Mucosa of stomach (tissue), 1 donor: ENCODE results near the gene IRF2BP2.
"Not testable (repeated sequence)": the region's sequence is repeated elsewhere in the genome, so short reads cannot be mapped to it uniquely, and the experiment has no call there.

ENCODE experiments used
- H3K27me3 ChIP-seq: one replicate; pipeline ENCODE4 v1.7.0; 2013; ENCODE audit warnings: mild to moderate bottlenecking, low read length; ENCODE audit not compliant: control insufficient read depth, insufficient read depth
- H3K36me3 ChIP-seq: one replicate; pipeline ENCODE4 v1.7.0; 2013; ENCODE audit warnings: low read length; ENCODE audit not compliant: control insufficient read depth, insufficient read depth
- H3K4me1 ChIP-seq: one replicate; pipeline ENCODE4 v1.7.0; 2013; ENCODE audit warnings: mild to moderate bottlenecking, low read length; ENCODE audit not compliant: control insufficient read depth, insufficient read depth
- H3K4me3 ChIP-seq: one replicate; pipeline ENCODE4 v1.7.0; 2013; ENCODE audit warnings: low read length
- H3K9ac ChIP-seq: one replicate; pipeline ENCODE4 v1.7.0; 2013; ENCODE audit warnings: mild to moderate bottlenecking, low read length, moderate library complexity
- H3K9me3 ChIP-seq: one replicate; pipeline ENCODE4 v1.7.0; 2013; ENCODE audit warnings: mild to moderate bottlenecking, low read length, moderate library complexity; ENCODE audit not compliant: control insufficient read depth
- donor health status: Pancreatic carcinoma.

IRF2BP2 gene

GRCh38 chr1:234645474-234645953 lies 35.5 kb upstream of the IRF2BP2 start:
- H3K36me3 ChIP-seq: no peaks in the 10 kb centered on the region
- H3K27me3 ChIP-seq: no peaks in the 10 kb centered on the region
- no peak overlapping the region for H3K9ac ChIP-seq
- H3K4me3 ChIP-seq: no peak overlapping the region
- peaks cover 15% of the 10 kb centered on the region for H3K4me1 ChIP-seq
- no peaks in the 10 kb centered on the region for H3K9me3 ChIP-seq

DNA sequence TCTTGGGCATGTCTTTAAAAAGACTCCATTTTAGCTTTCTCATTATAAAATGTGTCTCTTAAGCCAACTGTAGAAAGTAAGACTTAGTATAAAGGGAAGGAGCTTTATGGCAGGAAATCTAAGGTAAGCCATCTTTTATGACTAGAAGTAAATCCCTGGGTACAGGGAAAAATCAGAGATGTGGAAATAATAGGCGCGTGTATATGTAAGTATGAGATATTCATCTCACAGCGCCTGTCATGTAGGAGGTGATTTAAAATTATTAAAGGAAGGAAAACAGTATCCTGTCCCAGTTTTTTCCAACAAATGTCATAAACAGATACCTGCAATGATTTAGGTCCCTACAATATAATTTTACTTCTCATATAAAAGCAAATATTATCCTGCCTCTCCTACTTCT lies 35.0 kb upstream of the IRF2BP2 start:
- Histone ChIP-seq H3K4me3 (no peak overlapping the region), H3K36me3 (no peaks in the 10 kb centered on the region), H3K4me1 (peaks cover 20% of the 10 kb centered on the region), H3K9ac (no peak overlapping the region), H3K9me3 (no peaks in the 10 kb centered on the region), H3K27me3 (no peaks in the 10 kb centered on the region)

DNA sequence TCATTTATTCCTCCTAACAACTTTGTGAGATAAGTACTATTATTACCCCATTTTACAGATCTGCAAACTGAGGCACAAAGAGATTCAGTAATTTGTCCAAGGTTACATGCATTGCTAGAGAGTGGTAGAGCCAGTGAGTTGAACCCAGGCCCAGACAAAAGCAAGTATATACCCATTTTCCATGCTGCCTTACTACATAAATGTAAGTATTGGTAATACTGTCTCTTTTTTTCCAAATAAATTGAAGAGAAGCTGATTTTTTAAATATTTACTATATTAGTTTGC lies 33.8 kb upstream of the IRF2BP2 start:
- no peaks in the 10 kb centered on the region for H3K9me3 ChIP-seq
- H3K36me3 ChIP-seq: no peaks in the 10 kb centered on the region
- H3K27me3 ChIP-seq: no peaks in the 10 kb centered on the region
- H3K4me1 ChIP-seq: peaks cover 25% of the 10 kb centered on the region
- H3K9ac ChIP-seq: no peak overlapping the region
- no peak overlapping the region for H3K4me3 ChIP-seq

GRCh38 chr1:234643111-234643849 lies 33.3 kb upstream of the IRF2BP2 start:
- peaks cover 29% of the 10 kb centered on the region for H3K4me1 ChIP-seq
- no peaks in the 10 kb centered on the region for H3K36me3 ChIP-seq
- no peaks in the 10 kb centered on the region for H3K27me3 ChIP-seq
- no peak overlapping the region for H3K9ac ChIP-seq
- H3K9me3 ChIP-seq: no peaks in the 10 kb centered on the region
- H3K4me3 ChIP-seq: no peak overlapping the region

- Histone ChIP-seq H3K9ac (no peak overlapping the region), H3K4me3 (no peak overlapping the region), H3K4me1 (peaks cover 29% of the 10 kb centered on the region), H3K36me3 (no peaks in the 10 kb centered on the region), H3K27me3 (no peaks in the 10 kb centered on the region), H3K9me3 (no peaks in the 10 kb centered on the region)
Observed at GRCh38 chr1:234642428-234642827, 32.5 kb upstream of the IRF2BP2 start.

GRCh38 chr1:234639961-234640360 lies 30.0 kb upstream of the IRF2BP2 start:
- H3K9me3 ChIP-seq: no peaks in the 10 kb centered on the region
- H3K4me3 ChIP-seq: no peak overlapping the region
- peaks cover 29% of the 10 kb centered on the region for H3K4me1 ChIP-seq
- no peaks in the 10 kb centered on the region for H3K36me3 ChIP-seq
- no peak overlapping the region for H3K9ac ChIP-seq
- no peaks in the 10 kb centered on the region for H3K27me3 ChIP-seq

- Histone ChIP-seq H3K4me1 (peaks cover 29% of the 10 kb centered on the region), H3K9ac (no peak overlapping the region), H3K9me3 (no peaks in the 10 kb centered on the region), H3K27me3 (no peaks in the 10 kb centered on the region), H3K4me3 (no peak overlapping the region), H3K36me3 (no peaks in the 10 kb centered on the region)
Observed at GRCh38 chr1:234638832-234639799, 29.1 kb upstream of the IRF2BP2 start.

GRCh38 chr1:234634922-234635321 lies 24.9 kb upstream of the IRF2BP2 start:
- not testable (repeated sequence) for H3K27me3 ChIP-seq, H3K9me3 ChIP-seq, H3K4me3 ChIP-seq, H3K36me3 ChIP-seq, H3K9ac ChIP-seq
- H3K4me1 ChIP-seq: peaks cover 22% of the 10 kb centered on the region

- Histone ChIP-seq H3K4me1 (peaks cover 17% of the 10 kb centered on the region), H3K9me3 (no peaks in the 10 kb centered on the region), H3K27me3 (no peaks in the 10 kb centered on the region), H3K4me3 (no peak overlapping the region), H3K9ac (no peak overlapping the region), H3K36me3 (no peaks in the 10 kb centered on the region)
Observed at GRCh38 chr1:234634387-234634786, 24.4 kb upstream of the IRF2BP2 start.

DNA sequence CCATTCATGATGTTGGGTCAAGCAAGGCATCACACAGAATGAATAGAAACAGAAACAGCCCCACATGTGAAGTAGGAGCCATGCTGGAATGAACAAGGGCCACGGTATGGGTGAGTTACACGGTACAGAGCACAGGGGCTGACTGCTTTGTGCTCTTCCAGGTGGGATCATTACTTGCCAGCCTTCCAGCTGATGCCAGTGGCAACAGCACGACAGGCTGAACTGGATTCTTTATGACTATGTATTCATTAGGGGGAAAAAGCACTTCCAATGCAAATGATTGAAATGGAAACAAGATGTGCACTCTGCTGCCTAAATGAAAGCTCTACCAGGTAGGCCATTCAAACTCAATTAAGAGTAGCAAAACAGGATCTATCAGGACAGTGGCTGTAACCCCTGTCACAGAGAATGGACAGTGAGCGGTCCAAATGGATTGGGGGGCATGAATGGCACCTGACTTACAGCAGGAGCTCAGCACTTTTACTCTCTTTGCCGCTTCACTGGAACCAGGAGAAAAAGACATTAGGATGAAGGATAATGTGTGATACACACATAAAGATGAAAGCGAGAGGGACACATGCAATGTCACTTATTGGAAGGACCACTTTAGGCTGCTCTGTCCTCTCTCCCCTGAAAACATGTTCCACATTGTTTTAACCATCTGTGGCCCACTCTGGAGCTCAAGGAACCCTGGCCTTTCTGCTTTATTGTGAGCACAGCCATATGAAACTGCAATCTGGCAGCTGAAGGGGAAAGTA lies 23.4 kb upstream of the IRF2BP2 start:
- Histone ChIP-seq H3K36me3 (no peaks in the 10 kb centered on the region), H3K27me3 (no peaks in the 10 kb centered on the region), H3K4me3 (no peak overlapping the region), H3K9me3 (no peaks in the 10 kb centered on the region), H3K9ac (no peak overlapping the region), H3K4me1 (peaks cover 9% of the 10 kb centered on the region)

DNA sequence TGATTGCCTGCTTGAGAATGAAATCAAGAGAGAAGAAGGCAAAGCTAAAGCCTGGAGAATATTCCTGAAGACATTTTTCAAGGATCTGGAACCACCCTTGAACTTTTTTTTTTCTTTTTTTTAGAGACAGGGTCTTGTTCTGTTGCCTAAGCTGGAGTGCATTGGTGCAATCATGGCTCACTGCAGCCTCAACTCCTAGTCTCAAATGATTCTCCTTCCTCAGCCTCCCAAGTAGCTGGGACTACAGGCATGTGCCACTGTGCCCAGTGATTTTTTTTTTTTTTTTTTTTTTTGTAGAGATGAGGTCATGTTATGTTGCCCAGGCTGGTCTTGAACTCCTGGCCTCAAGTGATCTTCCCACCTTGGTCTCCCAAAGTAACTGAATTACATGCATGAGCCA lies 22.2 kb upstream of the IRF2BP2 start:
- Histone ChIP-seq H3K27me3 (no peaks in the 10 kb centered on the region), H3K36me3 (no peaks in the 10 kb centered on the region), H3K9ac (no peak overlapping the region), H3K4me1 (peaks cover 21% of the 10 kb centered on the region), H3K4me3 (no peak overlapping the region), H3K9me3 (no peaks in the 10 kb centered on the region)

- no peaks in the 10 kb centered on the region for H3K9me3 ChIP-seq
- H3K27me3 ChIP-seq: no peaks in the 10 kb centered on the region
- H3K4me1 ChIP-seq: peaks cover 21% of the 10 kb centered on the region
- H3K36me3 ChIP-seq: no peaks in the 10 kb centered on the region
- no peak overlapping the region for H3K4me3 ChIP-seq
- H3K9ac ChIP-seq: no peak overlapping the region
Observed at GRCh38 chr1:234631721-234632125, 21.7 kb upstream of the IRF2BP2 start.
